CD4-positive, alpha-beta T cell treated with Interleukin-2 at 100 ng/mL for 4 hours (primary cell): ENCODE data around the gene CACNG7.
A peak's percentile ranks its signal among the peaks of the same experiment; 100 is the strongest.
"Not testable (repeated sequence)": the region's sequence is repeated elsewhere in the genome, so short reads cannot be mapped to it uniquely, and the experiment has no call there.

Experiments used
- DNase-seq: peaks from one replicate; pipeline ENCODE4 v3.0.0-alpha.2; 2020; ENCODE audit warnings: low spot score

CACNG7 gene

DNA sequence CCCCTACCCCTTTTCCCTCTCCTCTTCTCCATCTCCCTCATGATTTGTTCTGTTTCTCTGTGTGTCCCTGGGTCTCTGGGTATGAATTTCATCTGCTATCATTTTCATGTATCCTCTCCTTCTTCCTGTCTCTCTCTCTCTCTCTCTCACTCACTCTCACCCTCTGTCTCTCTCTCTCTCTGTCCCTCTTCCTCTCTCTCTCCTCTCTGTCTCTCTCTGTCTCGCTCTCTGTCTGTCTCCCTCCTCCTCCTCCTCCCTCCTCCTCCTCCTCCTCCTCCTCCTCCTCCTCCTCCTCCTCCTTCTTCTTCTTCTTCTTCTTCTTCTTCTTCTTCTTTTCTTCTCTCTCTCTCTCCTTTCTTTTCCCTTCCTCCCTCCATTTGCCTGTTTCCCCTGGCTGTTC lies 3.3 kb upstream of the CACNG7 start:
- DNase-seq, result no peak

DNA sequence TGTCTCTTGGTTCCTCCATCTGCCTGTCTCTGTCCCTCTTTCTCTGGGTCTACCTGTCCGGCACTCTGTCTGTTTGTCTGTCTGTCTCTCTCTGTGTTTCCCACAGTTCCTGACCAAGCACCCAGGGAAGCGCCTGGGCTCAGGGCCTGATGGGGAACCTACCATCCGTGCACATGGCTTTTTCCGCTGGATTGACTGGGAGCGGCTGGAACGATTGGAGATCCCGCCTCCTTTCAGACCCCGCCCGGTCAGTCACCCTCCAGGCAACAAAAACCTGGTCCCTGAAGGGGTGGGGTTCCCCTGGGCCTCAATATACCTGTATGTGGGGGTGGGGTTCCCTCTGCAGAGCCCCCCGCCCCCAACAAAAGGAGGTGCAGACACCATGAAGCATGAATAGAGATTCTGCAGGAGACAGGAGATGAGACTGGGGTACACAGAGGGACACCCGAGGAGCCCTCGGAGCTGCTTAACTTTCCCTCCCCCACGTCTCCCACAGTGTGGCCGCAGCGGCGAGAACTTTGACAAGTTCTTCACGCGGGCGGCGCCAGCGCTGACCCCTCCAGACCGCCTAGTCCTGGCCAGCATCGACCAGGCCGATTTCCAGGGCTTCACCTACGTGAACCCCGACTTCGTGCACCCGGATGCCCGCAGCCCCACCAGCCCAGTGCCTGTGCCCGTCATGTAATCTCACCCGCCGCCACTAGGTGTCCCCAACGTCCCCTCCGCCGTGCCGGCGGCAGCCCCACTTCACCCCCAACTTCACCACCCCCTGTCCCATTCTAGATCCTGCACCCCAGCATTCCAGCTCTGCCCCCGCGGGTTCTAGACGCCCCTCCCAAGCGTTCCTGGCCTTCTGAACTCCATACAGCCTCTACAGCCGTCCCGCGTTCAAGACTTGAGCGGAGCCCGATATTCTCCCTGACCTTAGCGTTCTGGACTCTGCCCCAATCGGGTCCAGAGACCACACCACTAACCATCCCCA lies 2.6 kb upstream of the CACNG7 start:
- DNase-seq, result peak; percentile 68

DNA sequence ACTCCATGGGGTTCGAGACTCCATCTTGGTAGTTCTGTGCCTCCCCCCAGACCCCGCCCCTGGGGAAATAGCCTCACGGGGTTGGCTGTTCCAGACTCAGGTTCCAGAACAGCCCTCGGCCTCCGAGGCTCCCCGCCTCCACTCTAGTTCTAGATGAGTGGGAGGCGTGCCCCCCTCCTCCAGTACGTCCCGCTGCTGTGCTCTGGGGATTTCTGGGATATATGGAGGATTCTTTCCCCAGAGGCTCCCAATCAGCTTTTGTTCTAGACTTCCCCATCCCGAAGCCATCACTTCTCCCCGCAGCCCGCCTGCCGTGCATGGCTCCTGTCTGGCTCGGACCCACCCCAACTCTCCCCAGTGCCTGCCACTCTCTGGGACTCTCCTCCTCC lies 1.9 kb upstream of the CACNG7 start:
- no peak for DNase-seq

DNA sequence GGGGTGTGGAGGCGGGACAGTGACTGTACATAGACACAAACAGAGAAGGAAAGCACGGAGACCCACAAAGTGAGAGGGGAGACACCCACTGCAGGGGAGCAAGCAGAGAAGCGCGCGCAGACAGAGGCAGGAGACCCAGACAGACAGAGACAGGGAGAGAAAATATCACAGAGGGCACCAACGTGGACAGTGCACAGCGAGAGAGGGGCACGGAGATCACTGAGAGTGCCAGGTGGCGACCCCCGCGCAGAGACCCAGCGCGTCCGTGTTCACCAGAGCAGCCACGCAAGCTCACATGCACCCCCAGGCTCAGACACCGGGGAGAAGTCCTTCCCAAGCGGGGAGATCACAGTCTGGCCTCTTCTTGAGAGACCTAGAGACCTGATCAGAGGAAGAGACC lies 1.4 kb upstream of the CACNG7 start:
- no peak for DNase-seq

DNA sequence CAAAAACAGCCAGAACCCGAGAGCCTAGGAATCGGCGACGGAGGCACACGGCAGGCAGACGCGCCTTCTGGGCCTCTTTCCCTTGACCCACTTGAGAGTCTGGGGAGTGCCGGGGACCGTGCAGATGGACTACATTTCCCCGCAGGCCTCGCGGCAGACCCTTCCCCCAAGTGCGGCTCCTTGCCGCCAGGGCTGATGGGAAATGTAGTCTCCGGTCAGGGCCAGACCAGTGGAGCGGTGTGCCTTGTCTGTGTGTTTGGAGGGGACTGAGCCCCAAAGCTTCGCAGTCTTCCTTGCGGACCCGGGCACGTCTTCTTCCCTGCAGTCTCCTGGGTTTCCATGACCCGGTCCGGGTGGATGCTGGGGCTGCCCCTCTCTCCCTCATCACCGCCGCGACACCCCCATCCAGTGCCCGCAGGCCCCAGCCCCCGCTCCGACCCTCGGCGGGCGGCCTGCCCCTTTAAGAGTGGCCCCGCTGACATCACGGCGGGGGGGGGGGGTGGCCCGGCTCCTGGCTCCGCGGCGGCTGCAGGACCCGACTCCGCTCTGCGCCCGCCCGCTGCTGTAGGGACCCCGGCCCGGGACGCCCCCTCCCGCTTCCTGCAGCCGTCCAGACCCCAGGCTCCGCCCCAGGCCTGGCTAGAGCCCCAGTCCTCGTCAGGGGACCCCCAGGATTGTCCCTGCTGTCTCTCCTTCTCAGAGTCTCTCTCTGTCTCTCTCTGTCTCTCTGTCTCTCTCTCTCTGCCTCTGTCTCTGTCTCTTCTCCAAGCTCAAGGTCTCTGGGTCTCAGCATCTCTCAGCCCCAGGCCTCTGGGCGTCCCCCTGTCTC lies 758 bp upstream of the CACNG7 start:
- DNase-seq, result peak; percentile 14

DNA sequence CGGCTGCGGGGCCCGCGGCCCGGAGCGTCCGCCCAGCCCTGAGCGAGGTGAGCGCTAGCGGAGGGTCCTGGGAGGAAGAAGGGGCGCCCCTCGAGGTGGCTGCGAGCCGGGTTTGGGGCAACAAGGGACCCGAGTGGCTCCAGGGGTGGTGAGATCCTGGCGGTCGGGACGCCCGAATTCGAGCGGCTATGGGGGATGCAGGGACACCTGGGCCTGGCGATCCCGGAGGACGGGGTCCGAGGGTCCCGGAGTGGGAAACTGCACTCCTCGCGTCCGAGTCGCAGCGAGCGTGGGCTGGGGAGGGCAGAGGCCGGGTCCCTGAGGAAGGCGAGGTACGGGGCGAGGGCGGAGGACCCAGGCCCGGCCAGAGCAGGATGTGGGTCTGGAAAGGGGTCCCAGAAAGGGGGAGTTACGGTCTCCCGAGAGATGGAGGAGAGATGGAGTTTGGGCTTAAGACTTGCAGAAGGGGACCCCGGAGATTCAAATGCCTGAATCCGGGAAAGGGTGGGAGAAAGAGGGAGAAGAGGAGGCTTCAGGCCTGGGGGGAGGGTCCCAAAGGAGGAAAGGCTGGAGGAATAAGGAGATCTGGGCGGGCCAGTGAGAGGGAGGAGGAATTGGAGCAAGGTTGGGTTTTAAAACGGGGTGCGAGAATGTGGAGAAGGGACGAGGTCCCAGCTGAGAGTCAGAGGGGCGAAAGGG lies 542 bp downstream of the CACNG7 start:
- DNase-seq, result no peak

DNA sequence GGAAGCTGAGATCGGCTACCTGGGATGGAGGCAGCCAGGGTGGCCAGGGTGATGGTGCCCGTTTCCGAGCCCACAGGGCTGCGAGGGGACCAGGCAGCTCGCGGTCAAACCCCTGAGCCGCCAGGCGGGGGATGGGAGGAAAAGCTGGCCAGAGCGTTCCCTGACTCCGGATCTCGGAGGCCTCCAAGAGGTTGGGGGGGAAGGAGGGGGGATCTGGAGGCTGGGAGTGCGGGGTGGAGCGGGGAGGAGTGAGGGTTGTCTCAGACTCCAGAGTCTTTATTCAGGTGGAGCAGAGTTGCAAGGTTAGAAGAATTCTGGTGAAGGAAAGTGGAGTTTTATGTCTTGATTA lies 1.1 kb downstream of the CACNG7 start:
- no peak for DNase-seq

DNA sequence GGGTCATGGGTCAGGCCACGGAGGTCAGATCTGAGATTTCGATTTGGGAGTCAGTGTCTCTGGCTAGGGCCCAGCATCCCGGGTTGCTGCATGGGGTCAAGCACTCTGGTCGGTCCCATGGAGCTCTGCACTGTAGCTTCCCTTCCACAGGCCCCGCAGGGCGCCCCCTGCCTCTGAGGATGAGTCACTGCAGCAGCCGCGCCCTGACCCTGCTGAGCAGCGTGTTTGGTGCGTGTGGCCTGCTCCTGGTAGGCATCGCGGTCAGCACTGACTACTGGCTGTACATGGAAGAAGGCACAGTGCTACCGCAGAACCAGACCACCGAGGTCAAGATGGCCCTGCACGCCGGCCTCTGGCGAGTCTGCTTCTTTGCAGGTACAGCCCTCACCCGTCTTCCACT lies 3.6 kb downstream of the CACNG7 start:
- no peak for DNase-seq

DNA sequence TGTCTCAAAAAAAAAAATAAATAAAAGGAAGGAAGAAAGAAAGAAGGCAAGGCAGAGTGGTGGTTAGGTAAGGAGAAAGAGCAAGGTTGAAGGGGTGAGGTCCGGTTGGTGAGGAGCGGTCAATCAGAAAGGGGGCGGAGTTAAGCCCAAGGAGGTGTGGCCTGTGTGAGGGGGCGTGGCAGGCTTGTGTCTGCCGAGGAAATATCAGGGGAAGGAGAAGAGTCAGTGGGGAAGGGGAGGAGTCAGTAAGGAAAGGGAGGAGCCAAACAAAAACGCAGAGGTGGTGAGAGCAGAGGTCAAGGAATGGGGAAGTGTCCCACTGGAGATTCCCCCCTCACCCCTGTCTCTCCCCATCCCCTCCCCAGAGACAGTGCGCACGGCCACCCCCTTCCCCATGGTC lies 5.9 kb downstream of the CACNG7 start:
- no peak for DNase-seq

DNA sequence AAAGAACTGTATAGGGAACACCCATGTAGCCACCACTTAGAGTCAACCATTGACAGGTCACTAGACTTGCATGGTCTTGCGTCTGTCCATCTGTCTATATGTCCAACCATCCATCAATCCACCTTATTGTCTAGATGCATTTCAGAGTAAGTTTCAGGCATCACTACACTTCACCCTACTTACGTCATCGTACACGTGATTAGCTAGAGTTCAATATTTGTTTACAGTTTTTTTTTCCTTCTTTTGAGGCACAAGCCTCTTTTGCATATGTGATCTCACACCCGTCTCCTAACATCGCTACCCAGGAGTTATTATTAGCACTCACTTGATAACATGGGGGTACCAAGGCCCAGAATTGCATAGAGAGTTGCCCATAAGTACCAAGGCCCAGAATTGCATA lies 6.9 kb downstream of the CACNG7 start:
- no peak for DNase-seq

DNA sequence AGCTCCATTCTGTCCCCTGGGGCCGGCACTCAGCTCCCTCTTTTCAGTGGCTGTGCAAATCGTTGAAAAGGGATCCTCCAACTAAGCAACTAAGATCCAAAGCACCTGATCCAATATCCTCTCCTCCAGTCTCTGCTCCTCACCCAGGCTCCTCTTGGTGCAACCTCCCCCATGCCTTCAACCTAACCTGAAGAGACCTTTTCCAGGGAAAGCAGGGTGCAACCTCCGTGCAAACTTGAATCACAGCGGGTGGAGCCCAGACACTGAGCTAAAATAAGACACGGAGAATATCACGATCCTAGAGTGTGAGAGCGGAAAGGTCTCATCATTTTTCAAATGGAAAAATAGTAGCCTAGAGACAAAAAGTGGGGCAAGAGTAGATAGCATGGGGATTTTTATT lies 8.3 kb downstream of the CACNG7 start:
- DNase-seq, result no peak

DNA sequence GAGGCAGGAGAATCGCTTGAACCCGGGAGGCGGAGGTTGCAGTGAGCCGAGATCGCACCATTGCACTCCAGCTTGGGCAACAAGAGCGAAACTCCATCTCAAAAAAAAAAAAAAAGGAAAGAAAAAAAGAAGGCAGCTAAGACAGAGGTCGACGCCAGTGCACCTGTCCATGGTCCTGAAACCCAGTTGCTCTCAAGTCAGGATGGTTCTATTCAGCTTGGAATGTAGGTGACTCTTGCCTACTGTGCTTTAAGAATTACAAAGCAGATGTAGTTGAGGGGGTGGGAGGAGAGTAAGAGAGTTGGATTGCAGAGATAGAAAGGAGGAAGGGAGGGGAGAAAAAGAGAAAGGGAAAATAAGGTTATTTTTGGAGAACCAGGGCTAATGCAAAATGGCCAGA lies 18.7 kb downstream of the CACNG7 start:
- DNase-seq, result peak; percentile 14

DNA sequence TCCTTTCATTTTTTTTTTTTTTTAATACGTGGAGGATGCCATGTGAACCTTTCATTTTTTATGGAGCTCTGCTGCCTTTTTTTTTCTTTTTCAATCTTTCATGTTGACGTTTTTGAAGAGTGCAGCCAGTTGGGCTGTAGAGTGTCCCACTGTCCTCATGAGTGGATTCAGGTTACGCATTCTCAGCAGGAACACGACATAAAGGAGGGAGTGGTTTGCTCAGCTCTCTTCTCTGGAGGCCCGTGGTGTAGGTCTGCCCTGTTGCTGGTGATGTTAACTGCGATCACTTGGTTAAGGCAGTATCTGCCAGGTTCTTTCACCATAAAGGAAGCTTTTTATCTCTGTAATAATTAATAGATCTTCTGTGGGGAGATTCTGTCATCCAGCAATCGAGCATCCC lies 27.0 kb downstream of the CACNG7 start:
- no peak for DNase-seq

DNA sequence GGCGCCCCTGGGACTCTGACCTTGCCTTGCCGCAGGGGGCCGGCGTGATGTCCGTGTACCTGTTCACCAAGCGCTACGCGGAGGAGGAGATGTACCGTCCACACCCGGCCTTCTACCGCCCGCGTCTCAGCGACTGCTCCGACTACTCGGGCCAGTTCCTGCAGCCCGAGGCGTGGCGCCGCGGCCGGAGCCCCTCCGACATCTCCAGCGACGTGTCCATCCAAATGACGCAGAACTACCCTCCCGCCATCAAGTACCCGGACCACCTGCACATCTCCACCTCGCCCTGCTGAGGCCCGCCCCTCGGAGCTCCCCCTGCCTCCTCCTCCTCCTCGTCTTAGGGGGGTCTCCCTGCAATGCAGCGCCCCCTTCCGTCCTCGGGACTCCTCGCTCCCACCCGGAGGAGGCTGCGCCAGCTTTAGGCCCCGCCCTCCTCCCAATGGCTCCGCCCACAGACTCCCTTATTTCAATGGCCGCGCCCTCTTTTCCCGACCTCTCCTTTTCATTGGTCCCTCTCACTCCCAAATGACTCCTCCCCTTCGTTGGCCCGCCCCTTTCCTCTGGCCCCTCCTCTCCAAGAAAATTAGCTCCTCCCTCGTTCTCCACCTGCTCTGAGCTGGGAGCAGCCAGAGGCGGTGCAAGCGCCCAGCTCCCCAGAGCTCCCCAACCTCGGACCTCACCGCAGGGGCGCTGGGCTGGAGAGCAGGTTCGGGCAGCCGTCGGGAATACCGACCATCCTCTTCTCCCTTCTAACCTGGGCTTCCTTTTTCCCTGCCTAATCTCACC lies 33.1 kb downstream of the CACNG7 start:
- no peak for DNase-seq

DNA sequence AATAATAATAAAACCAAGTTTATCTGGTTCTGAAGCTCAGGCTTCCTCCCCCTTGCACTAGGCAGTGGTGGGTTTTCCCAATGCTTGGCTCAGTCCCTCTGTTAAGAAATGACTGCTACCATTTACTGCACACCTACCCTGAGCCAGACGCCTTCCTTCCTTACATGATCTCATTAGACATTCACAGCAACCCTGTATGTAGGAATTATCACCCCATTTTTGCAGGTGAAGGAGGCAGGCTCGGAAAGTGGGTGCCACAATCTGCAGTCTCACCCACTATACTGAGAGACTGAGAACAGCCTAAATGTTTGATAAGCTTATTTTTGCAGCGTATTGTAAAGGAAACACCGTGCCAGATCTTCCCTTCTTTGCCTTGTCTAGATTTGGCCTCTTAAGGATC lies 35.3 kb downstream of the CACNG7 start:
- DNase-seq, result no peak

DNA sequence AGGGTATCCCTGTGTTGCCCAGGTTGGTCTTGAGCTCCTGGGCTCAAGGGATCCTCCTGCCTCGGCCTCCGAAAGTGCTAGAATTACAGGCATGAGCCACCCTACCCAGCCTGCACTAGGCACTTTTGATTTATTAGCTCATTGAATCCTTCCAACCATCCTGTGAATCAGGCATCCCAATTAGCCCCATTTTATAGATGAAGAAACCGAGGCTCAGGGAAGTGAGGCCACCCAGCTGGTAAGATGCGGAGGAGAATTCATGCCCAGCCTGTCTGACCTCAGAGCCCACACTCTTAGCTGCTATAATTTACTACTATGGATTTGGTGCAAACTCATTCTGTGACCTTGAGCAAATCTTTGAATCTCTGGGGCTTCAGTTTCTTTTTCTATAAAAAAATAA lies 35.9 kb downstream of the CACNG7 start:
- no peak for DNase-seq

DNA sequence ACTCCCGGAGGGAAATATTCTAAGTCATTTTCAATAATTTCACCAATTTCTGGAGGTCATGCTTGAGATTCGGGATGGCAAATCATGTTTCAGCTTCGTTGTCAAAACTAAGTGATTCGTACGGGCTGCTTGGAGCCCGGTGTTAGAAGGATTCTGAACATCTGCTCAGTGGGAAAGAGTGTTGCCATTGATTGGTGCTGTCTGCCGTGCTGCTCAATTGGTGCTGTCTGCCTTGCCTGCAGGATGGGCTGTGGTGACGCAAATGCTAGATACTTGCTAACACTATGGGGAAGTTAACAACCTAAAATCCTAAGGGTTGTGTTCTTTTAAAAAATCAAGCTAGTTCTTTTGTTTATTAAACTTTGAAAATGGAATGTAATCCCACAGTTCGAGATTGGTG lies 36.4 kb downstream of the CACNG7 start:
- DNase-seq, result no peak

DNA sequence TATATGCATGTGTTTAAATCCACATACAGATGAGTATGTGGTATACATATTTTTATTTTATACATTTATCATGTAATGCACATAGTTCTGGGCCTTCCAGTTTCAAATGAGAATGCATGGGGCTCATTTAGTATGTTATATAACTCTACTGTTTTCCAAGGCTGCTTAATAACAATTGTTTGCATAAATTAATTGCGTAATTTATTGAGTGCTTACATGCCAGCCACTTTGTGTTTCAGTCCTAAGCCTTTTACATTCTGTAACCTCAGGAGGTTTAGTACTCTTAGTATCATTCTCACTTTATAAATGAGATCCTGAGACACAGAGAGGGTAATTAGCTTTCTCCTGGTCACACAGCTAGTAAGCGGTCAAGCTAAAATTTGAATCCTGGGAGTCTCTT lies 36.9 kb downstream of the CACNG7 start:
- DNase-seq, result no peak

DNA sequence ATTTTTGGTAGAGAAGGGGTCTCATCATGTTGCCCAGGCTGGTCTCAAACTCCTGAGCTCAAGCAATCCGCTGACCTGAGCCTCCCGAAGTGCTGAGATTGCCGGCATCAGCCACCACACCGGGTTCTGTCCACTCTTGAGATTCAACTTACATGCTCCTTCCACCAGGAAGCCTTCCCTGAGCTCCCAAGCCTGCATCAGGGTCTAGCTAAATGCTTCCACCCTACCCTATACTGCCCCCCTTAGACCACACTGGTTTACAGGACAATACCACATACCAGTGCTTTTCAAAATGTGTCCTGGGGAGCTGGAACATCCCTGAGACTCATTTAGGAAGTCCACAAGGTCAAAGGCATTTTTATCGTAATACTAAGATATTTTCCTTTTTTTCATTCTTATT lies 38.5 kb downstream of the CACNG7 start:
- DNase-seq, result no peak

DNA sequence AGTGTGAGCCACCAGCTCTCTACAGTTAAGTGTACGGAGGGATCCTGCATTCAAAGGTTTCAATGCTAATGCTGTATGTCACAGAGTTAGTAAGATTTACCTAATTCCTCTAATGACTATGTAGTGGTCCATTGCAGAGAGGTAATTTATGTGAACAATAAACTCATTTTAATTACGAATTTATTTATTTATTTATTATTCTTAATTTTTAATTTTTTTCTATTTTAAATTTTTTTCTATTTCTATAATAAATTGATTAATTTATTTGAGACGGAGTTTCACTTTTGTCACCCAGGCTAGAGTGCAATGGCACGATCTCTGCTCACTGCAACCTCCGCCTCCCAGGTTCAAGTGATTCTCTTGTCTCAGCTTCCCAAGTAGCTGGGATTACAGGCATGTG lies 39.5 kb downstream of the CACNG7 start:
- not testable (repeated sequence) for DNase-seq

DNA sequence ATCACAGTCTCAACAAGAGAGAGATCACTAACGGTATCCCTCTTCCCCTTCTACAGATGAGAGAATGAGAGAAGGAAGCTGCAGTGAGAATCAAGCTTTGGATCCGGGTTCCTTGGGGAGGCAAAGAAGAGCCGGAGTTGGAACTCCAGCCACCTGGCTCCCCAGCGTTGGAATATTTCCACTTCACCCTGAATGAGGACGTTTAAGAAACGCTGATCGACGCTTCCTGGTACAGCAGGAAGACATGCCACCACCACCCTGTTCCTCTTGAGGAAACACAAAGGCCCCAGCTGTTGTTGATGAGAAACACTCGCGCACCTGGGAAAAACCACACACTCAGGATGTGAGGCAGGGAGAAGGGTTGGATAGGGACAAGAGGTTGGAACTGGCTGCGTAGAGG lies 42.4 kb downstream of the CACNG7 start:
- DNase-seq, result no peak

DNA sequence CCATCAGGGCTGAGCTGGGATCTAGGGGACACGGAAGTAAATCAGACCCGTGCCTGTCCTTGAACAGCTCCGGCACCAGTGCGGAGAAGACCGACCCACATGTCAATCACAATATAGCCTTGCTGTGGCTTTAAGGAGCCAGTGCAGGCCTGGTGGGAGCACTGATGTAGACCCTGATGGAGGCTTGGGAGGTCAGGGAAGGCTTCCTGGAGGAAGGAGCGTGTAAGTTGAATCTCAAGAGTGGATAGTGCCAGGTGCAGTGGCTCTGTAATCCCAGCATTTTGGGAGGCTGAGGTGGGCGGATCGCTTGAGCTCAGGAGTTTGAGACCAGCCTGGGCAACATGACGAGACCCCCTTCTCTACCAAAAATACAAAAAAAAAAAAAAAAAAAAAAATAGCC lies 42.9 kb downstream of the CACNG7 start:
- no peak for DNase-seq
